IMR-90 (cell line): Measurements from ENCODE around the gene PCDHB15. TPM values are rescaled to one million over a fixed set of nuclear protein-coding genes. Genes with fewer than 3 reads are reported as not detected.

Experiments used
- ATAC-seq: fragments of 200-7000 bp; cut with Tn5 transposase; 2 replicates; pipeline ENCODE4 v1.9.1; 2020; ENCODE audit warnings: low read depth, mild to moderate bottlenecking, moderate library complexity
- BruUV-seq: library from RNA; stranded (reverse); fragments of 400-500 nt; replicated peaks from 2 replicates; lab custom pipeline; 2021; lab: Mats Ljungman, UMichigan
- CTCF ChIA-PET: fragments of 300-600 bp; formaldehyde crosslinking; extraction: SDS; loops from one replicate; lab custom pipeline; 2021; ENCODE audit warnings: antibody characterized with exemption; lab: Yijun Ruan, JAX
- POLR2A ChIA-PET: fragments of 300-600 bp; sonication (Branson Sonifier 250); formaldehyde crosslinking; loops from one replicate; lab custom pipeline; 2022; ENCODE audit warnings: antibody characterized with exemption; ENCODE audit not compliant: unreplicated experiment; lab: Charles Lee
- DNase-seq: peaks from one replicate; pipeline ENCODE4 v3.0.0; 2013
- H2AFZ ChIP-seq: replicated peaks from 2 replicates; pipeline ENCODE3; 2013; ENCODE audit warnings: low read length, mild to moderate bottlenecking; ENCODE audit not compliant: poor library complexity
- H2AK5ac ChIP-seq: 2 replicates; pipeline ENCODE4 v1.6.1; 2013; ENCODE audit warnings: low read depth, low read length, inconsistent platforms
- H2AK9ac ChIP-seq: replicated peaks from 2 replicates; pipeline ENCODE3; 2013; ENCODE audit warnings: mild to moderate bottlenecking, low read depth, low read length, moderate library complexity; ENCODE audit not compliant: poor library complexity
- H2BK120ac ChIP-seq: 2 replicates; pipeline ENCODE4 v1.6.1; 2013; ENCODE audit warnings: low read depth, low read length, inconsistent platforms
- H2BK15ac ChIP-seq: 3 replicates; pipeline ENCODE4 v1.6.1; 2013; ENCODE audit warnings: low read depth, low read length, inconsistent platforms
- H2BK20ac ChIP-seq: 2 replicates; pipeline ENCODE4 v1.6.1; 2013; ENCODE audit warnings: low read depth, mild to moderate bottlenecking, inconsistent platforms, low read length, moderate library complexity
- H2BK5ac ChIP-seq: 2 replicates; pipeline ENCODE4 v1.6.1; 2013; ENCODE audit warnings: mild to moderate bottlenecking, low read depth, low read length, inconsistent platforms; ENCODE audit not compliant: poor library complexity, severe bottlenecking
- H3K14ac ChIP-seq: replicated peaks from 2 replicates; pipeline ENCODE4 v1.6.1; 2013; ENCODE audit warnings: low read depth, low read length, inconsistent platforms
- H3K18ac ChIP-seq: 2 replicates; pipeline ENCODE4 v1.6.1; 2013; ENCODE audit warnings: low read depth, low read length, control low read depth
- H3K23ac ChIP-seq: 2 replicates; pipeline ENCODE4 v1.6.1; 2013; ENCODE audit warnings: low read depth, low read length, inconsistent platforms
- H3K27ac ChIP-seq: 2 replicates; pipeline ENCODE4 v1.5.1; 2013; ENCODE audit warnings: mild to moderate bottlenecking, control low read depth, low read length; ENCODE audit not compliant: insufficient read depth
- H3K27me3 ChIP-seq: 2 replicates; pipeline ENCODE4 v1.6.1; 2013; ENCODE audit warnings: low read length; ENCODE audit not compliant: control insufficient read depth, insufficient read depth
- H3K36me3 ChIP-seq: 2 replicates; pipeline ENCODE4 v1.6.1; 2013; ENCODE audit warnings: low read length, mixed read lengths; ENCODE audit not compliant: control insufficient read depth, insufficient read depth
- H3K4ac ChIP-seq: 2 replicates; pipeline ENCODE4 v1.6.1; 2013; ENCODE audit warnings: low read depth, low read length, inconsistent platforms
- H3K4me1 ChIP-seq: 2 replicates; pipeline ENCODE4 v1.6.1; 2013; ENCODE audit warnings: low read length, mixed read lengths; ENCODE audit not compliant: control insufficient read depth, insufficient read depth
- H3K4me2 ChIP-seq: 2 replicates; pipeline ENCODE4 v1.6.1; 2013; ENCODE audit warnings: low read depth, mild to moderate bottlenecking, control low read depth, low read length, moderate library complexity
- H3K4me3 ChIP-seq: 2 replicates; pipeline ENCODE4 v1.5.1; 2013; ENCODE audit warnings: low read depth, mild to moderate bottlenecking, control low read depth, low read length, moderate library complexity; ENCODE audit not compliant: insufficient read depth
- H3K56ac ChIP-seq: 2 replicates; pipeline ENCODE4 v1.6.1; 2013; ENCODE audit warnings: low read length, inconsistent platforms; ENCODE audit not compliant: insufficient read depth; ENCODE audit errors: extremely low read depth
- H3K79me1 ChIP-seq, 2 experiments: 2 replicates each; pipeline ENCODE4 v1.6.1; 2013; ENCODE audit warnings: low read length in 2 of 2, inconsistent platforms in 1 of 2, low read depth in 1 of 2
- H3K9ac ChIP-seq: 2 replicates; pipeline ENCODE4 v1.6.1; 2013; ENCODE audit warnings: low read depth, low read length, control low read depth
- H3K9me1 ChIP-seq: 2 replicates; pipeline ENCODE4 v1.6.1; 2013; ENCODE audit warnings: low read length, inconsistent platforms; ENCODE audit not compliant: insufficient read depth
- H3K9me3 ChIP-seq: 2 replicates; pipeline ENCODE4 v1.6.1; 2013; ENCODE audit warnings: low read length; ENCODE audit not compliant: control insufficient read depth, insufficient read depth
- H4K20me1 ChIP-seq: 2 replicates; pipeline ENCODE4 v1.6.1; 2013; ENCODE audit warnings: low read length, inconsistent platforms; ENCODE audit not compliant: insufficient read depth
- H4K5ac ChIP-seq: 2 replicates; pipeline ENCODE4 v1.6.1; 2013; ENCODE audit warnings: mild to moderate bottlenecking, low read depth, low read length, control low read depth
- H4K8ac ChIP-seq, 2 experiments: 2 replicates each; pipeline ENCODE4 v1.6.1; 2013; ENCODE audit warnings: low read depth in 2 of 2, low read length in 2 of 2, control low read depth in 1 of 2, inconsistent platforms in 1 of 2
- H4K91ac ChIP-seq: 2 replicates; pipeline ENCODE4 v1.6.1; 2013; ENCODE audit warnings: low read depth, low read length, inconsistent platforms; ENCODE audit not compliant: insufficient read depth
- MXI1 ChIP-seq: IDR thresholded peaks from 2 replicates; pipeline ENCODE4 v1.6.1; 2012; ENCODE audit warnings: low read depth, mild to moderate bottlenecking, low read length, moderate library complexity, borderline replicate concordance
- dilution Hi-C: fragments of 300-500 bp; cut with HindIII; formaldehyde crosslinking; loops from one replicate; pipeline ENCODE4 v1.14.3; 2018; ENCODE audit warnings: low sequenced_read_pairs; ENCODE audit not compliant: unreplicated experiment
- in situ Hi-C: fragments of 300-500 bp; cut with MboI; formaldehyde crosslinking; loops from 3 replicates; pipeline ENCODE4 v1.14.3; 2019; ENCODE audit warnings: low sequenced_read_pairs, inconsistent platforms, mixed read lengths
- intact Hi-C: fragments of 100-400 bp; cut with micrococcal nuclease; formaldehyde crosslinking; loops from 2 replicates; pipeline ENCODE4 v1.10.0; 2022
- polyA plus RNA-seq, 3 experiments: library from polyadenylated mRNA; depleted of rRNA; stranded (reverse); fragments of >200 nt; gene quantifications; 2 replicates each; pipeline ENCODE4 v1.2.3, GENCODE V29; 2012; ENCODE audit warnings: low replicate concordance in 1 of 3
- total RNA-seq: library from RNA; depleted of rRNA; stranded (reverse); fragments of >200 nt; gene quantifications from 2 replicates; pipeline ENCODE4 v1.2.3, GENCODE V29; 2012
- TF ChIP-seq, protein P1 (sequence below): fragments of 150-350 bp; IDR thresholded peaks from 2 replicates; pipeline ENCODE4 v1.6.1; 2017; ENCODE audit warnings: mild to moderate bottlenecking, antibody characterized with exemption, low read length, low read depth
- TF ChIP-seq, protein P2 (sequence below): fragments of 150-350 bp; IDR thresholded peaks from 2 replicates; pipeline ENCODE4 v1.6.1; 2016; ENCODE audit warnings: low read depth, mild to moderate bottlenecking, low read length, moderate library complexity, borderline replicate concordance

Gene PCDHB15
- total and polyA plus RNA-seq, 2 of the 4 experiments (the other 2 are of a cell fraction) = 0.17 to 0.18 TPM

DNA sequence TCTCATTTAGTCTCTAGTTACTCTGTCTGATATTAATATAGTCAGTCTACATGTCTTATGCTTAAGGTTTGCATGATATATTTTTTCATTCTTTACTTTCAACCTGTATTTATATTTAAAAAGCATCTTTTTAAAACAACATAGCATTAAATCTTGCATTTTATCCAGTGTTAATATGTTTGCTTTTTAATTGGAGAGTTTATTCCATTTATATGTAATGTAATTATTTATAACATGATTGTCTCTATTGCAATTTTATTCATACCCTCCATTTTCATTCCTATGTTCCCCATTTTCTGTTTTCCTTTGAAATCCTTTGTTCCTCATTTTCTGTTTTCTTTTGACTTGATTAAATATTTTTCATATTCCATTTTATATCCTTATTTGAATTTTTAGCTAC, 13.3 kb downstream of the PCDHB15 start:
- Histone ChIP-seq H3K23ac (no peak overlapping the region), H3K14ac (no peak overlapping the region), H4K20me1 (no peaks in the 10 kb centered on the region), H3K27ac (no peak overlapping the region), H3K27me3 (no peaks in the 10 kb centered on the region), H4K5ac (no peak overlapping the region), H2BK15ac (no peak overlapping the region), H3K56ac (no peak overlapping the region), H3K36me3 (no peaks in the 10 kb centered on the region), H2AK5ac (no peak overlapping the region), H3K79me1 (no peaks in the 10 kb centered on the region), H3K4me2 (no peak overlapping the region), H3K9ac (no peak overlapping the region), H3K4me1 (no peaks in the 10 kb centered on the region), H3K9me3 (peaks cover 40% of the 10 kb centered on the region), H2BK20ac (no peak overlapping the region), H3K18ac (no peak overlapping the region), H2AFZ (no peak overlapping the region), H3K4ac (no peak overlapping the region), H3K4me3 (no peak overlapping the region), H4K8ac (no peak overlapping the region), H2BK120ac (no peak overlapping the region), H4K91ac (no peak overlapping the region), H2AK9ac (no peak overlapping the region), H2BK5ac (no peak overlapping the region), H3K9me1 (no peaks in the 10 kb centered on the region)
- TF ChIP-seq, protein P1, sequence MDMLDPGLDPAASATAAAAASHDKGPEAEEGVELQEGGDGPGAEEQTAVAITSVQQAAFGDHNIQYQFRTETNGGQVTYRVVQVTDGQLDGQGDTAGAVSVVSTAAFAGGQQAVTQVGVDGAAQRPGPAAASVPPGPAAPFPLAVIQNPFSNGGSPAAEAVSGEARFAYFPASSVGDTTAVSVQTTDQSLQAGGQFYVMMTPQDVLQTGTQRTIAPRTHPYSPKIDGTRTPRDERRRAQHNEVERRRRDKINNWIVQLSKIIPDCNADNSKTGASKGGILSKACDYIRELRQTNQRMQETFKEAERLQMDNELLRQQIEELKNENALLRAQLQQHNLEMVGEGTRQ = no peak
- TF ChIP-seq, protein P2, sequence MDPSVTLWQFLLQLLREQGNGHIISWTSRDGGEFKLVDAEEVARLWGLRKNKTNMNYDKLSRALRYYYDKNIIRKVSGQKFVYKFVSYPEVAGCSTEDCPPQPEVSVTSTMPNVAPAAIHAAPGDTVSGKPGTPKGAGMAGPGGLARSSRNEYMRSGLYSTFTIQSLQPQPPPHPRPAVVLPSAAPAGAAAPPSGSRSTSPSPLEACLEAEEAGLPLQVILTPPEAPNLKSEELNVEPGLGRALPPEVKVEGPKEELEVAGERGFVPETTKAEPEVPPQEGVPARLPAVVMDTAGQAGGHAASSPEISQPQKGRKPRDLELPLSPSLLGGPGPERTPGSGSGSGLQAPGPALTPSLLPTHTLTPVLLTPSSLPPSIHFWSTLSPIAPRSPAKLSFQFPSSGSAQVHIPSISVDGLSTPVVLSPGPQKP = no peak
- no peak for TF ChIP-seq MXI1
- in situ Hi-C loops (no loop called here), dilution Hi-C loops (no loop called here), intact Hi-C loops (no loop called here)
- ChIA-PET POLR2A (no interaction called here), CTCF (no interaction called here)
- BruUV-seq = no TSS peak
- no peak for ATAC-seq
- DNase-seq = no peak
